ENCODE data around the gene NRN1. TPM values are rescaled to one million over a fixed set of nuclear protein-coding genes. Genes with fewer than 3 reads are reported as not detected.
A peak's percentile ranks its signal among the peaks of the same experiment; 100 is the strongest.

NRN1 gene
- total and polyA plus RNA-seq, 10 of the 15 experiments (the other 5 are each of a cell fraction or from before 2014, with no cell fraction given), result 0.13 to 22.6 (median 0.23) TPM; not detected in 1

- H3K4me3 ChIP-seq, result no peak overlapping the region
- ChIA-PET POLR2A (no interaction called here), SMC1A (ENCODE audit: uncharacterized antibody, unreplicated experiment) (no interaction called here), CTCF (interaction anchor here (0.5 to 1.0 kb wide), 3 partner anchors 552 to 1303 kb away, joined by 3 to 4 read pairs (median 3); no protein-coding TSS in a partner anchor), RAD21 (ENCODE audit: unreplicated experiment) (interaction anchor here (1.3 kb wide), 1 partner anchor 523 kb away, joined by 3 read pairs; no protein-coding TSS in a partner anchor)
- no peak overlapping the region for H2AFZ ChIP-seq (ENCODE audit: control insufficient read depth, low read depth, low read length)
- peaks cover 6% of the 10 kb centered on the region; the same call in 2 of the 3 replicates for H3K9me3 ChIP-seq (replicated peaks; ENCODE audit: control insufficient read depth, insufficient read depth, low read length)
- intact Hi-C loops (cut with micrococcal nuclease; ENCODE audit: unreplicated experiment), result no loop called here
- H3K4me2 ChIP-seq (ENCODE audit: control insufficient read depth, insufficient read depth), result no peak overlapping the region
- H3K36me3 ChIP-seq (ENCODE audit: control insufficient read depth in 2 of 2, insufficient read depth in 2 of 2, low read length in 1 of 2), result no peaks in the 10 kb centered on the region
- no TSS peak for BruUV-seq (replicated peaks)
- H3K4me1 ChIP-seq (ENCODE audit: control insufficient read depth, insufficient read depth, low read length), result no peaks in the 10 kb centered on the region; the same call in 1 of the 2 replicates
- H3K27ac ChIP-seq (ENCODE audit: control insufficient read depth, insufficient read depth), result no peak overlapping the region
- in situ Hi-C loops (cut with MboI), result no loop called here
- FAIRE-seq (no peak), DNase-seq (ENCODE audit: low read depth, low spot score) (no peak), ATAC-seq (peak; percentile 9; the same call in 2 of the 3 replicates)
- no peaks in the 10 kb centered on the region for H4K20me1 ChIP-seq (ENCODE audit: control insufficient read depth, insufficient read depth)
- H3K79me2 ChIP-seq (ENCODE audit: control insufficient read depth, insufficient read depth, low read length), result no peaks in the 10 kb centered on the region
- peaks cover 13 to 34% of the 10 kb centered on the region in 2 experiments for H3K27me3 ChIP-seq (replicated peaks in 1 of 2; ENCODE audit: control insufficient read depth in 2 of 2, insufficient read depth in 2 of 2, low read length in 1 of 2)
- no peak overlapping the region for H3K9ac ChIP-seq (ENCODE audit: control insufficient read depth, insufficient read depth, low read length)
- no peak for TF ChIP-seq NFYA (IDR thresholded peaks at IDR 0.05; ENCODE audit: borderline replicate concordance, low read depth, low read length)
- peak; percentile 83; the same call in 1 of the 2 replicates for TF ChIP-seq EZH2 (IDR thresholded peaks at IDR 0.05; ENCODE audit: borderline replicate concordance, control insufficient read depth, low read depth, low read length)
- 44% methylated on average over 36 of the region's 38 CpGs for WGBS (ENCODE audit: insufficient coverage, insufficient replicate concordance, low lambda C conversion rate, missing lambda C conversion rate)
These were observed 12.3 kb downstream of the NRN1 start for GRCh38 chr6:5994234-5994998.

GRCh38 chr6:5992551-5993225 is 14.0 kb downstream of the NRN1 start:
- Histone ChIP-seq H3K4me2 (ENCODE audit: control insufficient read depth, insufficient read depth) (no peak overlapping the region), H2AFZ (ENCODE audit: control insufficient read depth, low read depth, low read length) (no peak overlapping the region), H3K9me3 (replicated peaks; ENCODE audit: control insufficient read depth, insufficient read depth, low read length) (peaks cover 5% of the 10 kb centered on the region; the same call in 2 of the 3 replicates), H4K20me1 (ENCODE audit: control insufficient read depth, insufficient read depth) (no peaks in the 10 kb centered on the region), H3K4me3 (no peak overlapping the region), H3K4me1 (ENCODE audit: control insufficient read depth, insufficient read depth, low read length) (no peaks in the 10 kb centered on the region; the same call in 1 of the 2 replicates), H3K36me3 (ENCODE audit: control insufficient read depth in 2 of 2, insufficient read depth in 2 of 2, low read length in 1 of 2) (no peaks in the 10 kb centered on the region), H3K9ac (ENCODE audit: control insufficient read depth, insufficient read depth, low read length) (no peak overlapping the region), H3K27ac (ENCODE audit: control insufficient read depth, insufficient read depth) (no peak overlapping the region), H3K79me2 (ENCODE audit: control insufficient read depth, insufficient read depth, low read length) (no peaks in the 10 kb centered on the region), H3K27me3 (replicated peaks in 1 of 2; ENCODE audit: control insufficient read depth in 2 of 2, insufficient read depth in 2 of 2, low read length in 1 of 2) (peaks cover 9 to 26% of the 10 kb centered on the region in 2 experiments)
- POLR2A ChIA-PET, result no interaction called here
- in situ Hi-C loops (cut with MboI) (no loop called here), intact Hi-C loops (cut with micrococcal nuclease; ENCODE audit: unreplicated experiment) (no loop called here)
- DNase-seq (ENCODE audit: low read depth, low spot score) (no peak), ATAC-seq (no peak), FAIRE-seq (no peak)
- BruUV-seq (replicated peaks), result no TSS peak
- 43% methylated on average over 10 of the region's 10 CpGs for WGBS (ENCODE audit: insufficient coverage, insufficient replicate concordance, low lambda C conversion rate, missing lambda C conversion rate)
- CTCF ChIA-PET, result interaction anchor here (1.0 to 1.2 kb wide), 2 partner anchors 9 to 532 kb away, joined by 3 read pairs; no protein-coding TSS in a partner anchor
- RAD21 ChIA-PET (ENCODE audit: unreplicated experiment), result no interaction called here
- SMC1A ChIA-PET (ENCODE audit: uncharacterized antibody, unreplicated experiment), result no interaction called here
- TF ChIP-seq BHLHE40 (IDR thresholded peaks at IDR 0.05; ENCODE audit: borderline replicate concordance in 1 of 2, low read depth in 2 of 2, low read length in 1 of 2), result no peak
- TF ChIP-seq HDAC2 (IDR thresholded peaks at IDR 0.05), result no peak
- no peak for TF ChIP-seq ZNF592 (IDR thresholded peaks at IDR 0.05)
- no peak for TF ChIP-seq CBFB (IDR thresholded peaks at IDR 0.05; ENCODE audit: low read depth)
- TF ChIP-seq SMARCA5 (IDR thresholded peaks at IDR 0.05), result no peak
- no peak for TF ChIP-seq RELA (IDR thresholded peaks at IDR 0.05; ENCODE audit: borderline replicate concordance, partially characterized antibody)
- no peak for TF ChIP-seq SP1 (IDR thresholded peaks at IDR 0.05; ENCODE audit: low read depth, low read length)
